SK-N-SH treated with all-trans-retinoic acid at 6 μM for 48 hours (cell line): ENCODE data around the gene NUP210L.

Experiments used
- ATAC-seq: fragments of 200-7000 bp; cut with Tn5 transposase; 3 replicates; pipeline ENCODE4 v1.9.1; 2020; ENCODE audit warnings: mild to moderate bottlenecking, moderate library complexity
- ARNTL ChIP-seq: fragments of 450-650 bp; formaldehyde crosslinking; IDR thresholded peaks from 2 replicates; pipeline ENCODE4 v1.5.0; 2020; ENCODE audit warnings: low read depth, mild to moderate bottlenecking, moderate library complexity, borderline replicate concordance
- BACH2 ChIP-seq: fragments of 250-450 bp; sonication (Bioruptor Pico); IDR thresholded peaks from 2 replicates; pipeline ENCODE4 v1.9.0; 2021; ENCODE audit warnings: mild to moderate bottlenecking, borderline replicate concordance
- CSRNP3 ChIP-seq: fragments of 250-450 bp; sonication (Bioruptor Pico); IDR thresholded peaks from 2 replicates; pipeline ENCODE4 v1.5.1; 2021; ENCODE audit warnings: mild to moderate bottlenecking, moderate library complexity
- GLIS3 ChIP-seq: fragments of 250-450 bp; sonication (Bioruptor Pico); IDR thresholded peaks from 2 replicates; pipeline ENCODE4 v1.5.0; 2020; ENCODE audit warnings: mild to moderate bottlenecking, moderate library complexity
- ISL1 ChIP-seq: fragments of 250-450 bp; sonication (Bioruptor Pico); IDR thresholded peaks from 2 replicates; pipeline ENCODE4 v2.1.2; 2022; ENCODE audit warnings: mild to moderate bottlenecking, moderate library complexity
- OSR1 ChIP-seq: fragments of 250-450 bp; sonication (Bioruptor Pico); IDR thresholded peaks from 2 replicates; pipeline ENCODE4 v1.8.0; 2022; ENCODE audit warnings: moderate library complexity, mild to moderate bottlenecking, inconsistent platforms
- PATZ1 ChIP-seq: fragments of 250-450 bp; sonication (Bioruptor Pico); IDR thresholded peaks from 2 replicates; pipeline ENCODE4 v1.8.0; 2020; ENCODE audit warnings: mild to moderate bottlenecking, moderate library complexity, borderline replicate concordance
- POU6F1 ChIP-seq: fragments of 250-450 bp; sonication (Bioruptor Pico); IDR thresholded peaks from 2 replicates; pipeline ENCODE4 v1.8.0; 2021; ENCODE audit warnings: low read depth, mild to moderate bottlenecking, moderate library complexity, borderline replicate concordance
- PPARA ChIP-seq: fragments of 250-450 bp; sonication (Bioruptor Pico); IDR thresholded peaks from 2 replicates; pipeline ENCODE4 v1.5.0; 2020; ENCODE audit warnings: mild to moderate bottlenecking, borderline replicate concordance
- RARB ChIP-seq: fragments of 250-450 bp; sonication (Bioruptor Pico); IDR thresholded peaks from 2 replicates; pipeline ENCODE4 v1.8.0; 2021; ENCODE audit warnings: mild to moderate bottlenecking, moderate library complexity
- SNAI2 ChIP-seq: fragments of 250-450 bp; sonication (Bioruptor Pico); IDR thresholded peaks from 2 replicates; pipeline ENCODE4 v1.5.0; 2020; ENCODE audit warnings: mild to moderate bottlenecking, moderate library complexity
- TOX ChIP-seq: fragments of 250-450 bp; sonication (Bioruptor Pico); IDR thresholded peaks from 2 replicates; pipeline ENCODE4 v1.8.0; 2021; ENCODE audit warnings: mild to moderate bottlenecking, moderate library complexity, borderline replicate concordance
- ZC3H10 ChIP-seq: fragments of 250-450 bp; sonication (Bioruptor Pico); IDR thresholded peaks from 2 replicates; pipeline ENCODE4 v1.5.1; 2021; ENCODE audit warnings: mild to moderate bottlenecking, moderate library complexity
- ZFP3 ChIP-seq: fragments of 250-450 bp; sonication (Bioruptor Pico); IDR thresholded peaks from 2 replicates; pipeline ENCODE4 v1.5.0; 2020; ENCODE audit warnings: mild to moderate bottlenecking, moderate library complexity
- ZFP30 ChIP-seq: fragments of 450-650 bp; formaldehyde crosslinking; IDR thresholded peaks from 2 replicates; pipeline ENCODE4 v1.5.0; 2022; ENCODE audit warnings: mild to moderate bottlenecking, moderate library complexity
- ZNF565 ChIP-seq: fragments of 450-650 bp; formaldehyde crosslinking; conservative IDR thresholded peaks from 2 replicates; pipeline ENCODE4 v1.5.0; 2020; ENCODE audit warnings: low read depth, mild to moderate bottlenecking, moderate library complexity
- ZNF70 ChIP-seq: fragments of 450-650 bp; formaldehyde crosslinking; IDR thresholded peaks from 2 replicates; pipeline ENCODE4 v1.5.0; 2020; ENCODE audit warnings: mild to moderate bottlenecking, moderate library complexity
- ZNF8 ChIP-seq: fragments of 450-650 bp; formaldehyde crosslinking; IDR thresholded peaks from 2 replicates; pipeline ENCODE4 v1.5.0; 2020; ENCODE audit warnings: mild to moderate bottlenecking, moderate library complexity

The NUP210L gene

GRCh38 chr1:153953859-153954365 is 201.0 kb downstream of the NUP210L start:
- TF ChIP-seq BACH2 (CRISPR knock-in tag): no peak
- TF ChIP-seq ZFP3 (CRISPR knock-in tag): no peak
- no peak for TF ChIP-seq OSR1 (CRISPR knock-in tag)
- no peak for TF ChIP-seq TOX (CRISPR knock-in tag)
- no peak for TF ChIP-seq RARB (CRISPR knock-in tag)
- no peak for TF ChIP-seq PPARA (CRISPR knock-in tag)
- no peak for TF ChIP-seq PATZ1 (CRISPR knock-in tag)
- no peak for TF ChIP-seq GLIS3 (CRISPR knock-in tag)
- no peak for TF ChIP-seq SNAI2 (CRISPR knock-in tag)
- no peak for TF ChIP-seq ARNTL
- TF ChIP-seq ZNF565 (CRISPR knock-in tag): no peak
- TF ChIP-seq ZFP30 (CRISPR knock-in tag): no peak
- TF ChIP-seq POU6F1 (CRISPR knock-in tag): no peak
- TF ChIP-seq ZC3H10 (CRISPR knock-in tag): no peak
- TF ChIP-seq ISL1 (CRISPR knock-in tag): no peak
- ATAC-seq: no peak

- ATAC-seq: no peak
- no peak for TF ChIP-seq ZC3H10 (CRISPR knock-in tag)
- no peak for TF ChIP-seq ZNF70
- TF ChIP-seq CSRNP3: no peak
- TF ChIP-seq ZNF8 (CRISPR knock-in tag): no peak
- no peak for TF ChIP-seq ARNTL
- no peak for TF ChIP-seq GLIS3 (CRISPR knock-in tag)
Measured at GRCh38 chr1:153951801-153952200, 203.1 kb downstream of the NUP210L start.

- TF ChIP-seq RARB (CRISPR knock-in tag) (no peak), BACH2 (CRISPR knock-in tag) (no peak), CSRNP3 (no peak), ZFP3 (CRISPR knock-in tag) (no peak), SNAI2 (CRISPR knock-in tag) (no peak), ZNF8 (CRISPR knock-in tag) (no peak), POU6F1 (CRISPR knock-in tag) (no peak), ZC3H10 (CRISPR knock-in tag) (no peak), ARNTL (no peak), ZNF70 (no peak), PATZ1 (CRISPR knock-in tag) (no peak)
- ATAC-seq: no peak
Measured at GRCh38 chr1:153951183-153951582, 203.7 kb downstream of the NUP210L start.
